Cardiac muscle cell (in vitro differentiated cells and primary cell): ENCODE measurements around the gene RMND1. TPM values are rescaled to one million over a fixed set of nuclear protein-coding genes. Genes with fewer than 3 reads are reported as not detected.
A peak's percentile ranks its signal among the peaks of the same experiment; 100 is the strongest.
"Not testable (repeated sequence)": the region's sequence is repeated elsewhere in the genome, so short reads cannot be mapped to it uniquely, and the experiment has no call there.

ENCODE experiments used
- DNase-seq, 2 donors: peaks; one replicate each; pipeline versions ENCODE4 v3.0.0 to v3.0.0-alpha.2; 2010 to 2017; ENCODE audit warnings: low read depth in 1 of 2, low spot score in 1 of 2
- H3K27ac ChIP-seq: fragments of 200-600 bp; sonication (generic); 2 replicates; pipeline ENCODE4 v1.5.1; 2016
- H3K27me3 ChIP-seq: fragments of 200-600 bp; sonication (generic); 2 replicates; pipeline ENCODE4 v1.6.0; 2016; ENCODE audit warnings: control low read depth
- H3K36me3 ChIP-seq: fragments of 200-600 bp; sonication (generic); 2 replicates; pipeline ENCODE4 v1.5.1; 2016; ENCODE audit warnings: control low read depth
- H3K4me1 ChIP-seq: fragments of 200-600 bp; sonication (generic); 2 replicates; pipeline ENCODE4 v1.8.1; 2017; ENCODE audit warnings: low read depth, mild to moderate bottlenecking, mixed run types
- H3K4me3 ChIP-seq: fragments of 200-600 bp; sonication (generic); 2 replicates; pipeline ENCODE4 v1.5.1; 2016; ENCODE audit warnings: mild to moderate bottlenecking
- H3K9me3 ChIP-seq: fragments of 200-600 bp; sonication (generic); 2 replicates; pipeline ENCODE4 v1.5.1; 2017; ENCODE audit warnings: low read depth, mild to moderate bottlenecking, control low read depth
- CTCF ChIP-seq: IDR thresholded peaks from 2 replicates; pipeline ENCODE4 v1.5.1; 2012; ENCODE audit warnings: low read depth, mild to moderate bottlenecking, low read length
- polyA plus RNA-seq: library from polyadenylated mRNA; unstranded; fragments of >200 nt; fragmentation: Nextera tagmentation; extraction: Ambion mirVana; gene quantifications from 2 replicates; pipeline ENCODE4 v1.2.1, GENCODE V29; 2016
- total RNA-seq: library from RNA; depleted of rRNA; stranded (reverse); fragments of >200 nt; gene quantifications from 2 replicates; pipeline ENCODE4 v1.2.3, GENCODE V29; 2016

The RMND1 gene
- total and polyA plus RNA-seq, 2 experiments from 2014 or later: 17.2 to 19.3 TPM

- Histone ChIP-seq H3K4me1 (peaks cover 8% of the 10 kb centered on the region), H3K4me3 (peak overlapping the region; percentile 76), H3K9me3 (no peaks in the 10 kb centered on the region), H3K36me3 (no peaks in the 10 kb centered on the region), H3K27me3 (no peaks in the 10 kb centered on the region), H3K27ac (peak overlapping the region; percentile 89)
- TF ChIP-seq CTCF: no peak
- no peak for DNase-seq
These were observed 443 bp downstream of the RMND1 start for GRCh38 chr6:151451417-151451949.

GRCh38 chr6:151450928-151451327, 998 bp downstream of the RMND1 start:
- not testable (repeated sequence) for H3K4me1 ChIP-seq, DNase-seq, H3K36me3 ChIP-seq, H3K9me3 ChIP-seq, H3K27me3 ChIP-seq
- Histone ChIP-seq H3K4me3 (peak overlapping the region; percentile 76), H3K27ac (peak overlapping the region; percentile 89)

- DNase-seq: no peak
- no peak for TF ChIP-seq CTCF
- no peaks in the 10 kb centered on the region for H3K36me3 ChIP-seq
- no peaks in the 10 kb centered on the region for H3K9me3 ChIP-seq
- peaks cover 5% of the 10 kb centered on the region for H3K4me1 ChIP-seq
- no peak overlapping the region for H3K4me3 ChIP-seq
- H3K27ac ChIP-seq: no peak overlapping the region
- H3K27me3 ChIP-seq: no peaks in the 10 kb centered on the region
These were observed 3.3 kb downstream of the RMND1 start for GRCh38 chr6:151448623-151449022.

GRCh38 chr6:151447237-151447636, 4.7 kb downstream of the RMND1 start:
- no peaks in the 10 kb centered on the region for H3K4me1 ChIP-seq
- no peaks in the 10 kb centered on the region for H3K27me3 ChIP-seq
- no peak for DNase-seq
- H3K36me3 ChIP-seq: no peaks in the 10 kb centered on the region
- TF ChIP-seq CTCF: no peak
- H3K27ac ChIP-seq: no peak overlapping the region
- H3K4me3 ChIP-seq: no peak overlapping the region
- no peaks in the 10 kb centered on the region for H3K9me3 ChIP-seq

GRCh38 chr6:151445482-151445881, 6.4 kb downstream of the RMND1 start:
- Histone ChIP-seq H3K27ac (no peak overlapping the region), H3K27me3 (no peaks in the 10 kb centered on the region), H3K4me1 (no peaks in the 10 kb centered on the region), H3K4me3 (no peak overlapping the region), H3K36me3 (no peaks in the 10 kb centered on the region), H3K9me3 (no peaks in the 10 kb centered on the region)
- TF ChIP-seq CTCF: no peak
- DNase-seq: peak in 1 of 2 donors; percentile 87

- Histone ChIP-seq H3K4me1 (no peaks in the 10 kb centered on the region), H3K27ac (no peak overlapping the region)
These were observed 7.9 kb downstream of the RMND1 start for GRCh38 chr6:151443911-151444621.

More at GRCh38 chr6:151443911-151444621, 7.9 kb downstream of the RMND1 start:
- no peak overlapping the region for H3K4me3 ChIP-seq
- H3K36me3 ChIP-seq: no peaks in the 10 kb centered on the region
- TF ChIP-seq CTCF: no peak
- DNase-seq: no peak
- no peaks in the 10 kb centered on the region for H3K27me3 ChIP-seq
- H3K9me3 ChIP-seq: no peaks in the 10 kb centered on the region
